Heart left ventricle (tissue), 16 donors: ENCODE results near the gene NR2C2AP. TPM values are rescaled to one million over a fixed set of nuclear protein-coding genes. Genes with fewer than 3 reads are reported as not detected.
A peak's percentile ranks its signal among the peaks of the same experiment; 100 is the strongest.

ENCODE experiments used
- ATAC-seq, 4 donors: fragments of 200-7000 bp; cut with Tn5 transposase; one replicate each; pipeline ENCODE4 v1.9.1; 2020 to 2022; ENCODE audit warnings: moderate library complexity in 4 of 4, mild to moderate bottlenecking in 3 of 4, moderate number of reproducible peaks in 1 of 4
- DNase-seq, 5 donors: peaks; one replicate each; pipeline ENCODE4 v3.0.0-alpha.2; 2020
- H3K27ac ChIP-seq, 12 donors: fragments of 200-600 bp; sonication (generic) in 4 of 12; one replicate each; pipeline versions ENCODE4 v1.5.0 to v1.8.0; 2016 to 2022; ENCODE audit warnings: mild to moderate bottlenecking in 2 of 12
- H3K27me3 ChIP-seq, 9 donors: fragments of 200-600 bp; sonication (generic) in 2 of 9; one replicate each; pipeline versions ENCODE4 v1.5.1 to v1.8.0; 2016 to 2022; ENCODE audit warnings: mild to moderate bottlenecking in 3 of 9
- H3K36me3 ChIP-seq, 9 donors: fragments of 200-600 bp; sonication (generic) in 2 of 9; one replicate each; pipeline versions ENCODE4 v1.5.0 to v1.8.0; 2018 to 2022; ENCODE audit warnings: mild to moderate bottlenecking in 2 of 9
- H3K4me1 ChIP-seq, 12 donors: fragments of 200-600 bp; sonication (generic) in 4 of 12; one replicate each; pipeline versions ENCODE4 v1.5.0 to v1.8.0; 2016 to 2022; ENCODE audit warnings: mild to moderate bottlenecking in 3 of 12
- H3K4me3 ChIP-seq, 12 donors: fragments of 200-600 bp; sonication (generic) in 4 of 12; one replicate each; pipeline versions ENCODE4 v1.5.0 to v1.8.0; 2017 to 2022; ENCODE audit warnings: mild to moderate bottlenecking in 9 of 12, moderate library complexity in 4 of 12
- H3K9me3 ChIP-seq, 12 donors: fragments of 200-600 bp; sonication (generic) in 4 of 12; one replicate each; pipeline versions ENCODE4 v1.5.0 to v1.8.0; 2016 to 2022; ENCODE audit warnings: mild to moderate bottlenecking in 1 of 12
- POLR2A ChIP-seq, 2 donors: fragments of 450-650 bp; IDR thresholded peaks; one replicate each; pipeline ENCODE4 v1.6.1; 2017; ENCODE audit warnings: antibody characterized with exemption in 2 of 2, mild to moderate bottlenecking in 2 of 2, moderate library complexity in 2 of 2
- WGBS, 4 donors: extraction: QIAGEN DNeasy Blood & Tissue Kit in 2 of 4; methylation state at CpG; one replicate each; pipeline versions ENCODE4 v1.1.5 to v1.1.7; 2013 to 2018; 5-methylcytosine and 5-hydroxymethylcytosine counted together
- intact Hi-C, 10 donors: fragments of 100-400 bp; cut with DNase I; formaldehyde crosslinking; loops; one replicate each; pipeline versions ENCODE4 v1.11.1 to v1.14.2; 2022
- polyA plus RNA-seq, 2 donors: library from polyadenylated mRNA; stranded (reverse); fragments of 200-250 nt; gene quantifications; one replicate each; pipeline ENCODE4 v1.2.3, GENCODE V29; 2013
- total RNA-seq, 9 donors: library from RNA; depleted of rRNA in 2 of 9; stranded (reverse); fragments of >200 nt in 2 of 9; fragmentation: NEBNext Ultra II Directional in 3 of 9; extraction: Animal tissue kit (Norgen Biotek cat#: 25700) in 3 of 9; gene quantifications; one replicate each; pipeline versions ENCODE4 v1.1.0 to v1.2.4, GENCODE V29; 2016 to 2023
- TF ChIP-seq, protein P1 (sequence below), 12 donors: fragments of 200-600 bp; sonication (generic) in 4 of 12; IDR thresholded peaks; one replicate each; pipeline versions ENCODE4 v1.5.0 to v1.8.0; 2018 to 2022; ENCODE audit warnings: antibody characterized with exemption in 12 of 12, mild to moderate bottlenecking in 5 of 12
- donor health status: ischemic (EF 13 %, LVEDD 7.1; RV severe dilation, severe dysfunction).
- donor health status: healthy with polysubstance abuse.
- donor health status: DM: no; HTN: yes; CAD: no.
- donor health status: DM: no; HTN: no; CAD: no.
- donor health status: ischemic (EF 25% LVEDD 6.9; RV normal size, moderate dysfunction).
- donor health status: ischemic (EF 25% LVEDD 5.7; RV mildly dilated, moderate dysfunction).
- donor health status: healthy.
- donor health status: DM: yes; HTN: yes; CAD: no.
- donor health status: ischemic (EF 35%, LVEDD 5.7; RV mildly dilated, moderate dysfunction).
- donor health status: nonischemic (EF 11% LVEDD 7.7; RV severe dilation, severe dysfunction).
- donor health status: DM: yes; HTN: yes; CAD: no.
- donor health status: PGD.
- donor health status: ischemic (EF 29% LVEDD 5.4; RV normal size, mild dysfunction).
- donor health status: nonischemic (EF 23%, LVEDD 6.1; RV moderate dilation, normal function).

NR2C2AP gene
- total and polyA plus RNA-seq, 11 donors, result 2.6 to 26.2 (median 6.3) TPM

GRCh38 chr19:19239675-19240074, 36.5 kb upstream of the NR2C2AP start:
- Histone ChIP-seq H3K27me3 (peaks cover 0 to 15% (median 3%) of the 10 kb centered on the region in 9 donors), H3K27ac (no peak overlapping the region), H3K4me3 (no peak overlapping the region), H3K4me1 (no peaks in the 10 kb centered on the region), H3K9me3 (peaks cover 0 to 19% (median 10%) of the 10 kb centered on the region in 12 donors), H3K36me3 (no peaks in the 10 kb centered on the region)
- no peak for TF ChIP-seq POLR2A (IDR thresholded peaks at IDR 0.05)
- TF ChIP-seq, protein P1, sequence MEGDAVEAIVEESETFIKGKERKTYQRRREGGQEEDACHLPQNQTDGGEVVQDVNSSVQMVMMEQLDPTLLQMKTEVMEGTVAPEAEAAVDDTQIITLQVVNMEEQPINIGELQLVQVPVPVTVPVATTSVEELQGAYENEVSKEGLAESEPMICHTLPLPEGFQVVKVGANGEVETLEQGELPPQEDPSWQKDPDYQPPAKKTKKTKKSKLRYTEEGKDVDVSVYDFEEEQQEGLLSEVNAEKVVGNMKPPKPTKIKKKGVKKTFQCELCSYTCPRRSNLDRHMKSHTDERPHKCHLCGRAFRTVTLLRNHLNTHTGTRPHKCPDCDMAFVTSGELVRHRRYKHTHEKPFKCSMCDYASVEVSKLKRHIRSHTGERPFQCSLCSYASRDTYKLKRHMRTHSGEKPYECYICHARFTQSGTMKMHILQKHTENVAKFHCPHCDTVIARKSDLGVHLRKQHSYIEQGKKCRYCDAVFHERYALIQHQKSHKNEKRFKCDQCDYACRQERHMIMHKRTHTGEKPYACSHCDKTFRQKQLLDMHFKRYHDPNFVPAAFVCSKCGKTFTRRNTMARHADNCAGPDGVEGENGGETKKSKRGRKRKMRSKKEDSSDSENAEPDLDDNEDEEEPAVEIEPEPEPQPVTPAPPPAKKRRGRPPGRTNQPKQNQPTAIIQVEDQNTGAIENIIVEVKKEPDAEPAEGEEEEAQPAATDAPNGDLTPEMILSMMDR (IDR thresholded peaks at IDR 0.05), result no peak
- no peak for ATAC-seq
- intact Hi-C loops, result no loop called here
- DNase-seq, result no peak

- Histone ChIP-seq H3K27ac (no peak overlapping the region), H3K9me3 (peaks cover 0 to 31% (median 23%) of the 10 kb centered on the region in 12 donors), H3K4me1 (no peaks in the 10 kb centered on the region), H3K27me3 (peaks cover 0 to 15% (median 3%) of the 10 kb centered on the region in 9 donors), H3K4me3 (no peak overlapping the region), H3K36me3 (no peaks in the 10 kb centered on the region)
- 82 to 87% (median 85%) methylated on average over 18 of the region's 18 CpGs for WGBS, 4 donors
- no peak for ATAC-seq
- TF ChIP-seq POLR2A (IDR thresholded peaks at IDR 0.05), result no peak
- TF ChIP-seq, protein P1 (IDR thresholded peaks at IDR 0.05), result no peak
- intact Hi-C loops, result no loop called here
- peak in 1 of 5 donors; percentile 47 for DNase-seq
These were observed 35.1 kb upstream of the NR2C2AP start for GRCh38 chr19:19238126-19238894.

DNA sequence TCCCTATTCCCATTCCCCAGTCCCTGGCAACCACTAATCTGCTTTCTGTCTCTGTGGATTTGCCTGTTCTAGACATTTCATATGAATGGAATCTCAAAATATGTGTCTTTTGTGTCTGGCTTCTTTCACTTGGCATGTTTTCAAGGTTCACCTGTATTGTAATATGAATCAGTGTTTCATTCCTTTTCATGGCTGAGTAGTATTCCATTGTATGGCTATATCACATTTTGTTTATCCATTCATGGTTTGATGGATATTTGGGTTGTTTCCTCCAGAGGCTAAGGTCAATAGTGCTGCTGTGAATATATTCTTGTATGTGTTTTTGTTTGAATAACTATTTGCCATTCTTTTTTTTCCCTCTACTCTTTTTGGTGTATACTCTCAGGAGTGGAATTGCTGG, 33.0 kb upstream of the NR2C2AP start:
- DNase-seq, result no peak
- TF ChIP-seq, protein P1 (IDR thresholded peaks at IDR 0.05), result no peak
- TF ChIP-seq POLR2A (IDR thresholded peaks at IDR 0.05), result no peak
- H3K36me3 ChIP-seq, result no peaks in the 10 kb centered on the region
- no peaks in the 10 kb centered on the region for H3K4me1 ChIP-seq
- H3K4me3 ChIP-seq, result no peak overlapping the region
- intact Hi-C loops, result no loop called here
- H3K27ac ChIP-seq, result no peak overlapping the region
- peaks cover 0 to 15% (median 3%) of the 10 kb centered on the region in 9 donors for H3K27me3 ChIP-seq
- no peak for ATAC-seq
- peaks cover 0 to 32% (median 24%) of the 10 kb centered on the region in 12 donors for H3K9me3 ChIP-seq

DNA sequence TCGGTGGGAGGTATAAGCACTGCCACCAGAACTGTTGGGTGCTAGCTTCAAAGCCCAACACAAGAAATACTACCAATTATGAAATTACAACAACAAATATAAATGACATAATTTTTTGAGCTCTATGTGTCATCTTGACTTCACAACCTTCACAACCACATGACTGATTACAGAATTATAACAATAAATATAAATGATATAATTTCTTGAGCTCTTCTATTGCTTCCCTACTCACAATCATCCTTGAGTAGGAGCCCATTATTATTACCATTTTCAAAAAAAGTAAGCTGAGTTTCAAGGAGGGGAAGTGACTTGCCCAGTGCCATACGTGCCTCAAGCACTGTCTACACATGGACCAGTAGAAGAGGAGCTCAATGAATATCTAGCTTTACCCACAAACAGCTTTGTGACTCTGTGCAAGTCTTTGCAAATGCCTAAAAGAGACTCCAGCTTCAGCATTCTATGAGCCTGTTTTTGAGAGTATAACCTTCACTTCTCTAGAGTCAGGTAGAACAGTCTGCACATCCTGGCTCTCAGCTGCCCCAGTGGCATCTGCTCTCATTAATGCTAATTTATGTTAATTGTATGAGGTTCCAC, 31.1 kb upstream of the NR2C2AP start:
- no peak overlapping the region for H3K4me3 ChIP-seq
- 62 to 88% (median 86%) methylated on average over 2 of the region's 2 CpGs for WGBS, 4 donors
- no peaks in the 10 kb centered on the region for H3K4me1 ChIP-seq
- H3K36me3 ChIP-seq, result no peaks in the 10 kb centered on the region
- H3K27ac ChIP-seq, result no peak overlapping the region
- intact Hi-C loops, result no loop called here
- TF ChIP-seq, protein P1 (IDR thresholded peaks at IDR 0.05), result no peak
- TF ChIP-seq POLR2A (IDR thresholded peaks at IDR 0.05), result no peak
- peaks cover 0 to 32% (median 24%) of the 10 kb centered on the region in 12 donors for H3K9me3 ChIP-seq
- peaks cover 0 to 5% (median 0%) of the 10 kb centered on the region in 9 donors for H3K27me3 ChIP-seq
- DNase-seq (no peak), ATAC-seq (no peak)
